Panc1 (cell line): ENCODE measurements around the gene NAA11.

Source experiments
- REST ChIP-seq, 2 experiments: IDR thresholded peaks; 2 replicates each; pipeline ENCODE4 v1.6.1; 2011 to 2012; ENCODE audit warnings: low read depth in 2 of 2, control low read depth in 1 of 2, low read length in 1 of 2, mild to moderate bottlenecking in 1 of 2, moderate library complexity in 1 of 2; ENCODE audit not compliant: insufficient read depth in 1 of 2
- TF ChIP-seq, protein P1 (sequence below): fragments of 450-650 bp; IDR thresholded peaks from 2 replicates; pipeline ENCODE4 v1.5.1; 2017; ENCODE audit warnings: mild to moderate bottlenecking

- TF ChIP-seq, protein P1, sequence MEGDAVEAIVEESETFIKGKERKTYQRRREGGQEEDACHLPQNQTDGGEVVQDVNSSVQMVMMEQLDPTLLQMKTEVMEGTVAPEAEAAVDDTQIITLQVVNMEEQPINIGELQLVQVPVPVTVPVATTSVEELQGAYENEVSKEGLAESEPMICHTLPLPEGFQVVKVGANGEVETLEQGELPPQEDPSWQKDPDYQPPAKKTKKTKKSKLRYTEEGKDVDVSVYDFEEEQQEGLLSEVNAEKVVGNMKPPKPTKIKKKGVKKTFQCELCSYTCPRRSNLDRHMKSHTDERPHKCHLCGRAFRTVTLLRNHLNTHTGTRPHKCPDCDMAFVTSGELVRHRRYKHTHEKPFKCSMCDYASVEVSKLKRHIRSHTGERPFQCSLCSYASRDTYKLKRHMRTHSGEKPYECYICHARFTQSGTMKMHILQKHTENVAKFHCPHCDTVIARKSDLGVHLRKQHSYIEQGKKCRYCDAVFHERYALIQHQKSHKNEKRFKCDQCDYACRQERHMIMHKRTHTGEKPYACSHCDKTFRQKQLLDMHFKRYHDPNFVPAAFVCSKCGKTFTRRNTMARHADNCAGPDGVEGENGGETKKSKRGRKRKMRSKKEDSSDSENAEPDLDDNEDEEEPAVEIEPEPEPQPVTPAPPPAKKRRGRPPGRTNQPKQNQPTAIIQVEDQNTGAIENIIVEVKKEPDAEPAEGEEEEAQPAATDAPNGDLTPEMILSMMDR: no peak
- TF ChIP-seq REST (IDR thresholded peaks at IDR 0.05; ENCODE audit: insufficient read depth in 1 of 2, low read depth in 2 of 2, low read length in 1 of 2): no peak
Measured at GRCh38 chr4:79267671-79268070, 58.2 kb downstream of the NAA11 start.
